Activated CD4-positive, alpha-beta T cell treated with anti-CD3 and anti-CD28 coated beads, Interleukin-2, amount 10 ng/mL, durations not matched to agents 24 days and 14 days (primary cell): ENCODE results near the gene TAMALIN. TPM values are rescaled to one million over a fixed set of nuclear protein-coding genes. Genes with fewer than 3 reads are reported as not detected.

ENCODE experiments used
- DNase-seq: peaks from one replicate; pipeline ENCODE4 v3.0.0; 2022
- H3K27ac Mint-ChIP-seq: one replicate; pipeline ENCODE4 v1.8.0; 2022; ENCODE audit warnings: mild to moderate bottlenecking, mixed read lengths
- H3K27me3 Mint-ChIP-seq: one replicate; pipeline ENCODE4 v1.8.0; 2022; ENCODE audit warnings: mixed read lengths
- H3K36me3 Mint-ChIP-seq: one replicate; pipeline ENCODE4 v1.8.0; 2022; ENCODE audit warnings: low read depth, mild to moderate bottlenecking, mixed read lengths
- H3K4me1 Mint-ChIP-seq: one replicate; pipeline ENCODE4 v1.8.0; 2021; ENCODE audit warnings: mixed read lengths
- H3K4me3 Mint-ChIP-seq: one replicate; pipeline ENCODE4 v1.8.0; 2022; ENCODE audit warnings: mild to moderate bottlenecking, moderate library complexity, mixed read lengths
- H3K9me3 Mint-ChIP-seq: one replicate; pipeline ENCODE4 v1.8.0; 2021; ENCODE audit warnings: mixed read lengths
- intact Hi-C: fragments of 100-400 bp; cut with micrococcal nuclease; formaldehyde crosslinking; loops from one replicate; pipeline ENCODE4 v1.15.1; 2023
- total RNA-seq: library from RNA; stranded (reverse); gene quantifications from 2 replicates; pipeline ENCODE4 v1.2.3, GENCODE V29; 2022

The TAMALIN gene
- total RNA-seq, 1 donor from 2014 or later = 12.4 TPM

GRCh38 chr12:52026263-52026662, 19.5 kb downstream of the TAMALIN start:
- peaks cover 27% of the 10 kb centered on the region for H3K4me1 Mint-ChIP-seq
- intact Hi-C loops = no loop called here
- DNase-seq = no peak
- H3K36me3 Mint-ChIP-seq = no peaks in the 10 kb centered on the region
- no peaks in the 10 kb centered on the region for H3K27me3 Mint-ChIP-seq
- H3K9me3 Mint-ChIP-seq = no peaks in the 10 kb centered on the region
- H3K4me3 Mint-ChIP-seq = peak overlapping the region; percentile 87
- peak overlapping the region; percentile 49 for H3K27ac Mint-ChIP-seq

GRCh38 chr12:52027085-52027843, 20.5 kb downstream of the TAMALIN start:
- Mint-ChIP-seq H3K27ac (no peak overlapping the region), H3K36me3 (no peaks in the 10 kb centered on the region), H3K4me3 (no peak overlapping the region), H3K27me3 (no peaks in the 10 kb centered on the region), H3K9me3 (no peaks in the 10 kb centered on the region), H3K4me1 (peaks cover 27% of the 10 kb centered on the region)
- DNase-seq = no peak
- intact Hi-C loops = no loop called here

- intact Hi-C loops = no loop called here
- Mint-ChIP-seq H3K9me3 (no peaks in the 10 kb centered on the region), H3K36me3 (no peaks in the 10 kb centered on the region), H3K4me3 (no peak overlapping the region), H3K27ac (no peak overlapping the region), H3K27me3 (peaks cover 7% of the 10 kb centered on the region), H3K4me1 (peaks cover 31% of the 10 kb centered on the region)
- DNase-seq = no peak
These were observed 22.9 kb downstream of the TAMALIN start for GRCh38 chr12:52029685-52030084.

GRCh38 chr12:52032446-52032803, 25.7 kb downstream of the TAMALIN start:
- peaks cover 20% of the 10 kb centered on the region for H3K27me3 Mint-ChIP-seq
- intact Hi-C loops = loop anchor here (2.0 kb wide), 1 partner anchor 36 kb away; the partner anchor contains the start of gene ATG101

GRCh38 chr12:52032804-52033445, 26.2 kb downstream of the TAMALIN start:
- Mint-ChIP-seq H3K9me3 (no peaks in the 10 kb centered on the region), H3K4me1 (peaks cover 37% of the 10 kb centered on the region), H3K27ac (peak overlapping the region; percentile 78), H3K36me3 (no peaks in the 10 kb centered on the region), H3K4me3 (peak overlapping the region; percentile 81), H3K27me3 (peaks cover 20% of the 10 kb centered on the region)
- intact Hi-C loops = loop anchor here (1.0 to 2.0 kb wide), 3 partner anchors 10 to 36 kb away; partner anchors contain the start of genes ATG101 and NR4A1
- DNase-seq = peak; percentile 97

More at GRCh38 chr12:52032446-52032803, 25.7 kb downstream of the TAMALIN start:
- Mint-ChIP-seq H3K4me3 (peak overlapping the region; percentile 81), H3K36me3 (no peaks in the 10 kb centered on the region), H3K27ac (peak overlapping the region; percentile 70), H3K4me1 (peaks cover 35% of the 10 kb centered on the region), H3K9me3 (no peaks in the 10 kb centered on the region)
- no peak for DNase-seq

- intact Hi-C loops = loop anchor here (1.0 to 2.0 kb wide), 3 partner anchors 10 to 35 kb away; partner anchors contain the start of genes ATG101 and NR4A1
- Mint-ChIP-seq H3K36me3 (no peaks in the 10 kb centered on the region), H3K4me1 (peaks cover 42% of the 10 kb centered on the region), H3K27ac (peak overlapping the region; percentile 78), H3K27me3 (peaks cover 20% of the 10 kb centered on the region), H3K9me3 (no peaks in the 10 kb centered on the region), H3K4me3 (peak overlapping the region; percentile 81)
- DNase-seq = no peak
These were observed 26.8 kb downstream of the TAMALIN start for GRCh38 chr12:52033446-52034140.

- Mint-ChIP-seq H3K9me3 (no peaks in the 10 kb centered on the region), H3K27ac (no peak overlapping the region), H3K4me1 (peaks cover 50% of the 10 kb centered on the region), H3K36me3 (no peaks in the 10 kb centered on the region), H3K27me3 (peaks cover 20% of the 10 kb centered on the region), H3K4me3 (no peak overlapping the region)
- intact Hi-C loops = no loop called here
- no peak for DNase-seq
These were observed 28.4 kb downstream of the TAMALIN start for GRCh38 chr12:52035190-52035589.

- Mint-ChIP-seq H3K36me3 (no peaks in the 10 kb centered on the region), H3K4me1 (peaks cover 56% of the 10 kb centered on the region), H3K27ac (peak overlapping the region; percentile 47), H3K27me3 (peaks cover 20% of the 10 kb centered on the region), H3K4me3 (peak overlapping the region; percentile 66), H3K9me3 (no peaks in the 10 kb centered on the region)
- intact Hi-C loops = loop anchor here (1.0 kb wide), 1 partner anchor 11 kb away; no protein-coding TSS in a partner anchor
- DNase-seq = no peak
These were observed 29.2 kb downstream of the TAMALIN start for GRCh38 chr12:52035926-52036325.

GRCh38 chr12:52036587-52037171, 29.9 kb downstream of the TAMALIN start:
- Mint-ChIP-seq H3K4me3 (peak overlapping the region; percentile 66), H3K4me1 (peaks cover 59% of the 10 kb centered on the region), H3K36me3 (no peaks in the 10 kb centered on the region), H3K27ac (peak overlapping the region; percentile 47), H3K9me3 (no peaks in the 10 kb centered on the region), H3K27me3 (peaks cover 20% of the 10 kb centered on the region)
- intact Hi-C loops = loop anchor here (1.0 kb wide), 2 partner anchors 11 to 15 kb away; partner anchors contain the start of gene NR4A1
- peak; percentile 95 for DNase-seq

GRCh38 chr12:52037248-52037861, 30.6 kb downstream of the TAMALIN start:
- Mint-ChIP-seq H3K4me1 (peaks cover 65% of the 10 kb centered on the region), H3K27ac (peak overlapping the region; percentile 23), H3K36me3 (no peaks in the 10 kb centered on the region), H3K4me3 (peak overlapping the region; percentile 77), H3K9me3 (no peaks in the 10 kb centered on the region), H3K27me3 (peaks cover 20% of the 10 kb centered on the region)
- DNase-seq = no peak
- intact Hi-C loops = loop anchor here (1.0 kb wide), 1 partner anchor 14 kb away; the partner anchor contains the start of gene NR4A1

- Mint-ChIP-seq H3K27me3 (peaks cover 18% of the 10 kb centered on the region), H3K36me3 (no peaks in the 10 kb centered on the region), H3K4me3 (peak overlapping the region; percentile 77), H3K4me1 (peaks cover 60% of the 10 kb centered on the region), H3K9me3 (no peaks in the 10 kb centered on the region), H3K27ac (peak overlapping the region; percentile 12)
- DNase-seq = no peak
- intact Hi-C loops = no loop called here
These were observed 31.7 kb downstream of the TAMALIN start for GRCh38 chr12:52038447-52038846.

GRCh38 chr12:52041035-52041434, 34.3 kb downstream of the TAMALIN start:
- H3K4me3 Mint-ChIP-seq = no peak overlapping the region
- intact Hi-C loops = no loop called here
- H3K27ac Mint-ChIP-seq = no peak overlapping the region
- H3K36me3 Mint-ChIP-seq = no peaks in the 10 kb centered on the region
- peaks cover 43% of the 10 kb centered on the region for H3K4me1 Mint-ChIP-seq
- no peak for DNase-seq
- peaks cover 2% of the 10 kb centered on the region for H3K27me3 Mint-ChIP-seq
- no peaks in the 10 kb centered on the region for H3K9me3 Mint-ChIP-seq

- H3K27me3 Mint-ChIP-seq = no peaks in the 10 kb centered on the region
- intact Hi-C loops = no loop called here
- no peaks in the 10 kb centered on the region for H3K36me3 Mint-ChIP-seq
- no peaks in the 10 kb centered on the region for H3K9me3 Mint-ChIP-seq
- DNase-seq = no peak
- H3K4me1 Mint-ChIP-seq = peaks cover 39% of the 10 kb centered on the region
- H3K4me3 Mint-ChIP-seq = no peak overlapping the region
- H3K27ac Mint-ChIP-seq = no peak overlapping the region
These were observed 35.0 kb downstream of the TAMALIN start for GRCh38 chr12:52041695-52042123.
